ENCODE data around the gene PLXNA4.

The PLXNA4 gene

DNA sequence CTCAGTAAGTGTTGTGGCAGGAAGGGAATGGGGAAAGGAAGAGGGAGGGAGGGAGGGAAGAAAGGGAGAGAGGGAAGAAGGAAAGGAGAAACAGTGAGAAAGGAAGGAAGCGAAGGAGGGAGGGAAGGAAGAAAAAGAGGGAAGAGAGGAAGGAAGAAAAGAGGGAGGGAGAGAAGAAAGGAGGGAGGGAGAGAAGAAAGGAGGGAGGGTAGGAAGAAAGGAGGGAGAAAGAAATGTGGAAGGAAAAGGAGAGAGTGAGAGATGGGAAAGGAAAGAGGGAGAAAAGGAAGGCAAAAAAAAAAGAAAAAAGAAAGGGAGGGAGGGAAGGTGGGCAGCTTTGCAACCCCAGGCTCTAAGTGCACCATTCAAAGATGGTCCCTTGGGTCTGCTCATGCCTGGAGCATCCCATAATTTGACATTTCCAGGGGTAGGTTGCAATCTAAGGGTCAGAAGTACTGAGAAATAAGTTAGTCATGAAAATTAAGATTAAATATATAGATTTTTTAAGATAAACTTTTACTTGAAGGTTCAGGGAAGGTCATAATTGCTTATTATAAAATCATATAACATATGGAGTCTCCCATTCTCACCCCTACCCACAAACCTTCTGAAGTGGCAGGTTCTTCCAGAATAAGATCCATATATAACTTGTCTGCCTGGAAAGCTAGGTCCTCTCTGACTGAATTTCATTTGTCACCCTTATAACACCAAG lies 249.2 kb downstream of the PLXNA4 start:
- Histone ChIP-seq H3K4me3 (replicated peaks; ENCODE audit: insufficient read depth, low read length) (no peak overlapping the region), H3K27ac (replicated peaks) (no peak overlapping the region), H3K27me3 (ENCODE audit: insufficient read depth, poor library complexity, severe bottlenecking) (no peaks in the 10 kb centered on the region)
- TF ChIP-seq SPI1 (IDR thresholded peaks at IDR 0.05; ENCODE audit: borderline replicate concordance, low read depth) (no peak), POLR2AphosphoS5 (IDR thresholded peaks at IDR 0.05; ENCODE audit: low read depth) (no peak), REST (IDR thresholded peaks at IDR 0.05; ENCODE audit: insufficient replicate concordance, low read depth) (no peak), GABPA (IDR thresholded peaks at IDR 0.05; ENCODE audit: low read depth) (no peak), CTCF (IDR thresholded peaks at IDR 0.05; ENCODE audit: insufficient read depth, low read length) (no peak)
- no peak for DNase-seq (ENCODE audit: low read depth in 1 of 2, low spot score in 1 of 2)

DNA sequence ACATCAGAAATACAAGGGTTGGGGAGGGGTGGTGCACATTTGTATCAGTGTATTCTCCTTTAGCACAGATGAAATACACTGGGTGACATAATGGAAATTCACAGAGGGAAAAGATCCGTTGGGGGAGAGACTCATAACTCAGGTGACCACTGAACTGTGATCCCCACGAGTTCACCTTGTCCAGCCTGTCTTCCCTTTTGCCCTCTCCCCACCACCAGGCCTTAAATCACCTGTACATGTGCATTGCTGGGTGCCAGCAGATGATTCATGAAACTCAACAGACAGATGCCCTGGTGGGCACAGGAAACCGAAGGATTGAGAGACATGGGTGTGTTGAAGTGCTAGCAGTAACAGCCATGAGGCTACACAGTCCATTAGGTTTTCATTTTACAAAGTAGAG lies 253.3 kb downstream of the PLXNA4 start:
- Histone ChIP-seq H3K27me3 (ENCODE audit: insufficient read depth, poor library complexity, severe bottlenecking) (peaks cover 4% of the 10 kb centered on the region), H3K4me3 (replicated peaks; ENCODE audit: insufficient read depth, low read length) (no peak overlapping the region), H3K27ac (replicated peaks) (no peak overlapping the region)
- DNase-seq (ENCODE audit: low read depth in 1 of 2, low spot score in 1 of 2) = no peak
- TF ChIP-seq POLR2AphosphoS5 (IDR thresholded peaks at IDR 0.05; ENCODE audit: low read depth) (no peak), SPI1 (IDR thresholded peaks at IDR 0.05; ENCODE audit: borderline replicate concordance, low read depth) (no peak), CTCF (IDR thresholded peaks at IDR 0.05; ENCODE audit: insufficient read depth, low read length) (no peak), GABPA (IDR thresholded peaks at IDR 0.05; ENCODE audit: low read depth) (no peak), REST (IDR thresholded peaks at IDR 0.05; ENCODE audit: insufficient replicate concordance, low read depth) (no peak)

DNA sequence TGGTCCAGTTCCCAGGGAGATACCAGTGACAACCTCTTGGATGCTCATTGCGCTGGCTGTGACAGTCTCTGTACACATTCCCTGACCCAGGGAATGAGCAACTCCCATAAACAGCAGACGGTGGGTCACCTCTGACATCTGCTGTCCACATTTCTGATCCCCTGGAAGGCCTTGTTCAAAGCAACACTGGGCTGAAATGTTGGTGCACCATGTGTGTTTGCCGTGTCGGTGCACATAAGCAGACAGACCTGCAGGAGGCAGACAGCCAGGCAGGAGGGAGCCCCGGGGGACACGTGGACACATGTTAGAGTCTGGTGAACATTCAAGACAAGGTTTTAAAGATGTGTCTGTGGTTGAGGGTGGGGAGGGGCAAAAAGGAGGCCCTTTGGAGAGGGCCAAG lies 254.9 kb downstream of the PLXNA4 start:
- H3K27me3 ChIP-seq (ENCODE audit: insufficient read depth, poor library complexity, severe bottlenecking) = peaks cover 4% of the 10 kb centered on the region
- DNase-seq (ENCODE audit: low read depth in 1 of 2, low spot score in 1 of 2) = no peak
- TF ChIP-seq REST (IDR thresholded peaks at IDR 0.05; ENCODE audit: insufficient replicate concordance, low read depth) = no peak
- no peak for TF ChIP-seq CTCF (IDR thresholded peaks at IDR 0.05; ENCODE audit: insufficient read depth, low read length)
- TF ChIP-seq GABPA (IDR thresholded peaks at IDR 0.05; ENCODE audit: low read depth) = no peak
- TF ChIP-seq POLR2AphosphoS5 (IDR thresholded peaks at IDR 0.05; ENCODE audit: low read depth) = no peak
- TF ChIP-seq SPI1 (IDR thresholded peaks at IDR 0.05; ENCODE audit: borderline replicate concordance, low read depth) = no peak
- no peak overlapping the region for H3K27ac ChIP-seq (replicated peaks)
- H3K4me3 ChIP-seq (replicated peaks; ENCODE audit: insufficient read depth, low read length) = no peak overlapping the region
